GM19397 (cell line): ENCODE results near the gene SURF6.

ENCODE experiments used
- ATAC-seq: cut with Tn5 transposase; IDR thresholded peaks from one replicate; pipeline ENCODE4 v1.9.1; 2021; ENCODE audit warnings: mild to moderate bottlenecking, moderate library complexity; ENCODE audit not compliant: unreplicated experiment

SURF6 gene

GRCh38 chr9:133368249-133368881 is 32.4 kb upstream of the SURF6 start:
- ATAC-seq: no peak

GRCh38 chr9:133367778-133368177 is 31.8 kb upstream of the SURF6 start:
- no peak for ATAC-seq

DNA sequence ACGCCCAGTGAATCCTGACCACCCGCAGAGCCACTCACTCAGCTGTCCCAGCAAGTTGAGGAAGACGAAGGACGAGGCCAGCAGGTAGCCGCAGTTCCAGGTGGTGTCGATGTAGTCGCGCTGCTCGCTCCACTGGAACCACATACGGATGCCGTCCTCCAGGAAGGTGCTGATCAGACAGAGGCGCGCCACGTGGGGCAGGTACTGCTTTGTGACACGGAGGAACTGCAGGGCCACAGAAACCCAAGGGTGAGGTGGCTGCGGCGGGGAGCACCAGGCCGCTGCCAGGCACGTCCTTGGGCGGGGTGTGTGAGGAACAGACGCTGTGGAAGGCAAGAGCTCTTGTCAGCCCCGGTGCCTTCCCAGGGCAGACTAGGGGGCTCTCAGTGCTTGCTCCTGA is 31.2 kb upstream of the SURF6 start:
- ATAC-seq: no peak

GRCh38 chr9:133366435-133366834 is 30.4 kb upstream of the SURF6 start:
- ATAC-seq: no peak

GRCh38 chr9:133362359-133363044 is 26.5 kb upstream of the SURF6 start:
- no peak for ATAC-seq

- ATAC-seq: no peak
Observed at GRCh38 chr9:133361507-133362092, 25.6 kb upstream of the SURF6 start.

DNA sequence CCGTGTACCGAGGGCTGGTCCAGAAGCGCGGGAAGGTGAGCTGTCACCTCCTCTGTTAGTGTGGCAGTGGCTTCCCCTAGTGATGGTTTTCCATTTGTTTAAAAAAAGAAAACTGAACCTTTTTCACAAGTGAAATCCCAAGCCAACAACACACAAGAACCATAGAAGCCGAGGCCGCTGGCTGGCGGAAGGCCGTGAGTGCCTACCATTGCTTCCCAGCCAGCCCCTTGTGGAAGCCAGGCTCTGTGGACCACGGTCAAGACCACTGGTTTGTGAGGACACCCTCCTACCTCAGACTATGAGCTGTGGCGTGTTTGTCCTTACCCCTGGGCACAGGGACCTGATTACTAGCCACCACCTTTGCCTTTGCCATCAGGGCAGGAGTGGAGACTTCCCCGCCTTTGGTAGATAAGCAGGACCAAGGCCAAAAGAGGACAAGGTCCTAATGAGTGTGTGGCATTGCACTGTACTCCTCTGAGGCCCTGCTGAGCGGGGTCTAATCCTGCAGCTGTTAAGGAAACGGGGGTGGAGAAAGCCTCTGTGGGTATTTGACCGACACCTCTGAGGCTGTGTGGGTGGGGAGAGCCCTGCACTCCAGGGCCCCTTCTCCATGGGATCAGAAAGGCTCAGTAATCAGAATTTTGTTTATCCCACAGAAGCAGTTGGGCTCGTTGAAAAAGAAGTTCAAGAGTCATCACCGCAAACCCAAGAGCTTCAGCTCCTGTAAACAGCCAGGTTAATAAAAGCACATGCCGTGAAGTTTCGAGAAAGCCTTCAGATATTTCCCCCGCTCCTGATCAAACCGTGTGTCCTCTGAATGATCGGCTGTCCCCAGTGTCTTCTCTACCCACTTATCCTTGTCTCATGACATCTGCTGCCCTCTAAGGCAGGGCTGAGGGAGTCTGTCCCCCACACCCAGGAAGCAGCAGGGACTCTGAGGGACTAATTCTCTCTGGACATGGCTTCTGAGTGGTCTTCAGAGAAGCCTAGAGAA is 24.7 kb upstream of the SURF6 start:
- ATAC-seq: no peak

DNA sequence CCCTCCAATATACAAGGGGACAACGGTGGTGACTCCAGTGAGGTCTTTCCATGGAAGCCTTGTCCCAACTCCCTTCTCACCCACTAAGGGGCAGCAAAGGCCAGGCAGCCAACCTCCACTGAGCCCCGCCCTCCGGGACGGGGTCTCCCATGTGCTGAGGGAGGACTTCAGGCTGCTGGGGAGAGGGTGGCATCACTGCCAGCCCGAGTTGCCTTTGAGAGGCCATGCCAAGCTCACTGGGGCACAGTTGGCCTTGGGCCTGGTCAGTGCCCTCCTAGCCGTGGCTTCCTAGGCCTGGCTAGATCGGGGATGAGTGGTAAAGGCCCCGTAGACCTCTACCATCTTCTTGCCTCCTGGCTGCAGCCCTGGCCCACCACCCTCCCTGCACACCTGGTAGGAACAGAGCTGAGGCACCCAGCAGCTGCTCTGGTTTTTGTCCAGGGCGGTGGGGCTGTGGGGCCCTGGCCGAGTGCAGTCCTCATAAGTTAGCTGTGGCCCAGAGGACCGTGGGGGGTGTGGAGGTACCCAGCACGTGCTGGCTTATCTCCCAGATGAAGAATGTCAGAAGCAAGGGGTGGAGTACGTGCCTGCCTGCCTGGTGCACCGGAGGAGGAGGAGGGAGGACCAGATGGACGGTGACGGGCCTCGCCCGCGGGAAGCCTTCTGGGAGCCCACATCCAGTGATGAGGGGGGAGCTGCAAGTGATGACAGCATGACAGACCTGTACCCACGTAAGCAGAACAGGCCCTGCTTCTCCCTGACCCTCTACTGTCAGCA is 23.6 kb upstream of the SURF6 start:
- no peak for ATAC-seq

- no peak for ATAC-seq
Observed at GRCh38 chr9:133357656-133358055, 21.7 kb upstream of the SURF6 start.

GRCh38 chr9:133356391-133357091 is 20.6 kb upstream of the SURF6 start, which contains the start of the genes SURF1 and SURF2:
SURF1 (minus strand) TSS chr9:133356487; CDS start chr9:133356453, 34 bp downstream.
SURF2 (plus strand) TSS chr9:133356550; CDS start chr9:133356593, 43 bp downstream.
- ATAC-seq: peak; percentile 70

- peak; percentile 30 for ATAC-seq
Observed at GRCh38 chr9:133355881-133356357, 19.9 kb upstream of the SURF6 start.

DNA sequence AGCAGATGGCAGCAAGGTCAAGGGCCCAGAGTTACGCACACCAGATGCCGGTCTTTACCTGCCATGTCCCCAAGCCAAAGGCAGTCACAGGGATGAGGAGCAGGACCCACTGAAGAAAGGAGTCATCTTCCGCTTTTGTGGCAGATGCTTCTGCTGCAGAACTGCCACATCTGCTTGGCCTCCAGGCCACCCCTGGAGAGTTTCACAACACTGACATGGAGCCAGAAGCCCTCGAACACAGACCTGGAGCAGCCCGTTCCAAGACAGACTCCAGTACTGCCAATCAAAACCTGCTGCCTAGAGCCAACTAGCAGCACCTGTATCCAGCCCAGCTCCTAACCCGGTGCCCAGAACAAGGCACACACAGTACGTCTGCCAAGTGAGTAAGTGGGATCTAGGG is 18.8 kb upstream of the SURF6 start:
- no peak for ATAC-seq

DNA sequence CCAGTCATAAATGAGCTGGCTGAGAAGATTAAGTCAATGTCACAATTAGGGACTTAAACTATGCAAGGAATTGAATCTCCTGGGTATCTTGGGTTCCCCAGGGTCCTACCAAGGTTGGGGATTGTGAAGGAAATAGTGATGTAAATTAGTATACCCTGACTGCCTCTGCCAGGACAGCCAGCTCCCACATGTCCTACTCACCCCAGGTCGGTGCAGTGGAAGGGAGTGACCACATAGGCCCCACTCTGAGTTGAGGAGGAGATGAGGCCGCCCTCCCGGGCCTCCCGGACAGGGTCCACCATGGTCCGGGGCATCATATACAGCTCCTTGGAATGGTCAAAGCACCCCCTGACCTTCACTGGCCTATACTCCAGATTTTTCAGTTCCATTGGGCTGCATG is 17.6 kb upstream of the SURF6 start:
- ATAC-seq: no peak

- ATAC-seq: no peak
Observed at GRCh38 chr9:133352635-133353340, 16.8 kb upstream of the SURF6 start.

DNA sequence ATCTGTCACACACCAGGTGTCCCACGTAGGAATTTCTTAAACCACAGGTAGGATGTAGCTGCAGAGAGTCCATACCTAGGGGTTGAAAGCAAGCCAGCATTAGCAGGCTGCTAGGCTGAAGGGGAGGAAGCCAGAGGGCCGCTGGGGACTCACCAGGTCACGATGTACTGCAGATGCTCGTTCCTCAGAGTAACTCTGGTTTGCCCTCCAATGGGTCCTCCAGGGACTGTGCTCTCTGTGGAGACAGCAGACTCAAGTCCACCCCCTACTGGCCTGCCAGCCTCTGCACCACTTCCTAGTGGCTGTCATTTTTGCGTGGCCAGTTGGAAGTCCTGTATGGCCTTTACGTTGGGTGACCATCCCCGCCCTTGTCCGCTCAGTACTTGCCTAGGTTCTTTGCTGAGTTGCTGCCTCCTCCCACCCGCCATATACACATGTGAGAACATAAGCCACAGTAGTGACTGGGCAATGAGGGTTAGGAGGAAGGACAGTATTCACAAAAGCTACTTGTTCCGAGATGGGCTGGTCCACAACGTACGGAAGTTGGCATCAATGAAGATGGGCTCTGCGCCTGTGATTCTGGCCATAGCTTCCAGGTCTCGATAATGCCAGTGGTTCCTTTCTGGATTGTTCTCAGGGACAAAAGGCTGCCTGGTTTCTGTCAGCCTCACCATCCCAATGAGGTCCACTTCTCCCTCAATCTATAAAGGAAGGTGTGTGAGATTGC is 16.1 kb upstream of the SURF6 start:
- ATAC-seq: no peak

DNA sequence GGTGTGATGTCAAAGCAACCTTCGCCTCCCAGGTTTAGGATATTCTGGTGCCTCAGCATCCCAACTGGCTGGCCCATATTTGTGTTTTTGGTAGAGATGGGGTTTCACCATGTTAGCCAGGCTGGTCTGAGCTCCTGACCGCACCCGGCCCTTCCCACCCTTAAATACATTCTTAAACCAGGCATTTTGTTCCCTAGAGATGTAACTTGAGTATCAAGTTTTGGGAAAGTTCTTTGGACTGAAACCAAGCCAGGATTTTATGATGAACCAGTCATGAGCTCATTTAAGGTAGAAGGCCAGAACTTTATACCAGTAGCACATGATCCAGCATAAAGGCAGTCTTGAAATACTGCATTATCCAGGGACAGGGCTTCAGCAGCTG is 15.5 kb upstream of the SURF6 start:
- no peak for ATAC-seq

- no peak for ATAC-seq
Observed at GRCh38 chr9:133349965-133350616, 14.1 kb upstream of the SURF6 start.
